ENCODE measurements around the gene LRRC4C.
"Not testable (repeated sequence)": the region's sequence is repeated elsewhere in the genome, so short reads cannot be mapped to it uniquely, and the experiment has no call there.

Gene LRRC4C

DNA sequence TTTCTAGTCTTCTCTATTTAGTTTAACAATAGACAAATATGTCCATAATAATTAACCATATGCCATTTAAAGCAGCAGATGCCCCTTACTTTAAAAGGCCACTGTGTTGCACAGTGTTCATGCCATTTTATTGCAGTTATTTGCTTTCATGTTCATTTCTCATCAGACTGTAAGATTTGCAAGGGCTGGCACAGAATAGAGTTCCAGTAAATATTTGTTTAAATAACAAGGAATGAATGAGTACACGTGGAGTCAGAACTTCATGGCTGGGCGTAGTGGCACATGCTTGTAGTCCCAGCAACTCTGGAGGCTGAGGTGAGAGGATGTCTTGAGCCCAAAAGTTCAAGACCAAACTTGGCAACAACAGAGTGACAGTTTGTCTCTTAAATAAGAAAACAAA lies 1228.6 kb downstream of the LRRC4C start:
- no peak for DNase-seq (ENCODE audit: low read depth)

GRCh38 chr11:40228662-40229061 lies 1230.8 kb downstream of the LRRC4C start:
- DNase-seq (ENCODE audit: low read depth) = no peak

- no peak for DNase-seq (ENCODE audit: low read depth)
These were observed 1231.7 kb downstream of the LRRC4C start for GRCh38 chr11:40227730-40228129.

- DNase-seq (ENCODE audit: low read depth) = no peak
These were observed 1232.8 kb downstream of the LRRC4C start for GRCh38 chr11:40226654-40227053.

DNA sequence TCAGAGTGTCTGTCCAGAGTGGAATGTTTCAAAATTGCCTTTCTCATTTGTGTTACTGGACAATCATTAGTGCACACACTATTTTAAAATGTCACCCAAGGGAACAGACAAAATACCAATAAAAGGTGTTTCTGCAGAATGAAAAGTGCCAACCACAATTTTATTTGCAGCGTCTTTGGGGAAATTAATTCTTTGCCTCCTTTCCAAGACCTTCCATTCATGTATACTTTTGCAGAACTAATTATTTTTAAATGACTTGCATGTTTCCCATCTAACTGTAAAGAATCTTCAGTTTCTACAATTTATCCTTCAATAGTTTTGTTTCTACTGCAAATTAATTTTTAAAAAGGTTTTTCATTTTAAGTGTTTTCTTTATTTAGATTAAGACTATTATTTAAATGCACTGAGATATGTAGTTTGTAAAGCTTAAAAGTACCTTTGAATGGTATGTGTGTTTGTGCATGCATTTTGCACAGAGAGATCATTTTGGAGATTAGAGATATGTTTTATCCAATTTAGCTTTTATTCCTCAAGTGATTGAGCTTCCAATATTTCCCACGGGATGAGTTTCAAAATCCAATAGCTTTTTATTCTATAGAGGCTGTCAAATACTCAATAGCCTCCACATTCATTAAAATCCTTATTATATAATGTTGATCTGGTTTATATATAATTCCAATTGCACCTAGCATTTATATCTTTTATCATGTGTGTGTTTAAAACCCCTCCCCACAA lies 1235.7 kb downstream of the LRRC4C start:
- no peak for DNase-seq (ENCODE audit: low read depth)

DNA sequence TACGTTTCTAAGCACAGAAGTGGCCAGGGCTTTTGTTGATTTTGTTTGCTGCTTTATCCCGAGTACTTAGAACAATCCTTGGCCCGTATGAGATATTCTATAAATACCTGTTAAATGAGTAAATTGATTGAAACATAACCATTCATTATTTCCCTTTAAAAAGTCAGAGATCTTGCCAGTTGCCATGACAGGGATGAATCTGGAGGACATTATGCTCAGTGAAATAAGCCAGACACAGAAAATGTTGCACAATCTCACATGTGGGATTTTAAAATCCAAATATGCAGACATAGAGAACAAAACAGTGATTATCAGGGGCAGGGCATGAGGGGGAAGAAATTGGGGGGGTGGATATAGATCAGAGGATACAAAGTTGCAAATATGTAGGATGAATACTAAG lies 1240.1 kb downstream of the LRRC4C start:
- DNase-seq (ENCODE audit: low read depth) = no peak

DNA sequence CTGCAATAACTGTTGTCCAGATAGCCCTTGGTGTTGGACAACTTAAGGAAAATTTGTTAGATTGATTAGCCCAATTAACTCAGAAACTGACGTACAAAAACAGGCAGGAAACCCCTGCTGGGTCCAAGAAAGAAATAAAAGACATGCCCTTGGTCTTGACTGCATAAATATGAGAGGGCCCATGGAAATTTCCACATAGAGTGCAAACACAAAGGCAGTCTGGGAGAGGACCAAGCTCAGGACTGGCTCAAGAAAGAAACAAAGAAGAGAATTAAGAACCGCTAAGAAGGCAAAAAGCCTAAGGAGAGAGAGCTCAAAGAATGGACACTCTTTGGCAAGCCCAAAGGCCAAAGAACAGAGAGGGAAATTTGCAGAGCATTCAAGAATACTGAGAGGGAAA lies 1243.9 kb downstream of the LRRC4C start:
- DNase-seq (ENCODE audit: low read depth) = no peak

- DNase-seq (ENCODE audit: low read depth) = no peak
These were observed 1252.0 kb downstream of the LRRC4C start for GRCh38 chr11:40207416-40207815.

DNA sequence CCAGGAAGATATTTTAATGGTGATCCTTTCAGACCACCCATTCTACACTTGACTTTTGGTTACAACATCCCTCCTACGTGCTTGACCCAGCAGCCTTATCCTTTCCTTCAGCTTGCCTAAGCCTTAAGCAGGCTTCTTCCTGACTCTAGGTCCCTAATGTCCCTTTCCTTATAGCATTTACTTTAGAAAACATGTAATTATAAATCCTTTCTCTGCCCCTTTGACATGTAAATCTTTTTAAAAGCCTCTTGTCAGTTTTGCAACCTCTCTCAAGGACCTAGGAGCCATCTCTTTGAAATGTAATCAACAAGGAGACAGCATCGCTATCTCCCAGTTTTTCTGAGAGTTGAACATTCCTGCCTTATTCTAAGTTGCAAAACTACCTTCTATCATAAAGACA lies 1255.2 kb downstream of the LRRC4C start:
- no peak for DNase-seq (ENCODE audit: low read depth)

- no peak for DNase-seq (ENCODE audit: low read depth)
These were observed 1255.8 kb downstream of the LRRC4C start for GRCh38 chr11:40203606-40204005.

DNA sequence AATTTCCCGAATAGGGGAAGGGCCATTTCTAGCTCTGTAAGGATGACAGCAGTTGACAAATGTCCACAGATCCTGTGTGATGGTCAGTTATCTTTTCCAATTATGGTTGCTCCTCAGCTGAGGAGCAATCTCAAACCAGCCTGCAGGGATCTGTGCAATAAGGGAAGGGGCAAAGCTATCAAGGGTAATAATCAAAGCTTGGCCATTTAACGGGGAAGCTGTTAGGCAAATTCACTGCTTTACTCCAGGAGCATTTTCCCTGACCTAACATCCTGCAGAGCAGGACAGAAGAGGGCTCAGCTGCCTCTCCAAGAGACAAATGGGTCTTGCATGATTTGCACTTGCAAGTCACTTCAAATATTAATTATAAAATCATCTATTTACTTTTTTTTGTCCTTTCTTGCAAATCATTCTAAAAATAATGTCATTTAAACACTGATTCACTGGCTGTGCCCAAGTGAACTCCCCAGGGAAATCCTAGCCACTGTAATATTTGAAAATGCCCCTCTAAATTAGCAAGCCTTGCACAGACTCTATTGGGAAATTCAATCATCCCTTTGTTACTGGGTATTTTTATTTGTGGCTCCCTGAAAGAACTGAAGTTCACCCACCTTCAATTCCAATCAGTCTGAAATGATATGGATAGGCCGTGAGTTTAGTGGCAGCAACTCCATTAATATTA lies 1256.7 kb downstream of the LRRC4C start:
- no peak for DNase-seq (ENCODE audit: low read depth)

GRCh38 chr11:40192590-40192989 lies 1266.9 kb downstream of the LRRC4C start:
- not testable (repeated sequence) for DNase-seq (ENCODE audit: low read depth)

DNA sequence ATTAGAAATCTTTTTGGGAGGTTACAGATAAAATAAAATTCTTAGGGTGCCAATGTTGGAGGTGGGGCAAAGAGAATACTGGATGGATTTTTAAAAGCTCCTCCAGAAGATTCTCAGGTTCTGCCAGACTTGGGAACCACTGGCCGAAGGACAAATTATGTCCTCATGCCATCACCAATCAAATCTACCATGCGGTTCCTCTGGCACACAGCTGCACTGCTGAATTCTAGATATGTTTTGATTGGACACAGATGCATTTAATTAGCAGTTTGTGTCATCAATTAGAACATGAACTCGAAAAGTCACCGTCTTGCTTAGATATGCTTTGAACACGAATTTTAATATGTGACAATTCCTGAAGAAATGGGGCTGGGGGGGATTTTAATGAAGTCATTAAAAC lies 1269.2 kb downstream of the LRRC4C start:
- DNase-seq (ENCODE audit: low read depth) = no peak

DNA sequence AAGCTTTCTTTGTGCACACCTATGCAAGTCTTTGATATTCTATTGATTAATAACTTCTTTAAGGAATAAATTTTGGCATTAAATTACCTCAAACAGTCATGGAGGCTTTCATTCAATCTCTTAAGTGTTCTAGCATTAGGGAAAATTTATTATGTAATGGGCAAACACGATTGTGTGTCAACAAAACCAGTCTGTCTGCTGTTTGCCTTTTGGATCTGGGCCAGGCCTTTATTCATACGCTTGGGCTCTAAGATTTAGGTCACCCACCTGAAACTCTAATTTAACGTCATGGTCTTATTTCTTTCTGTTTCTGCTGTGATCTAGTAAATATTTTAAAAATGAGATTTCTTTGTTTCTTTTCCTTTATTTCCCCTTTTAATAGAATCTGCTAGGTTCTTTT lies 1270.6 kb downstream of the LRRC4C start:
- DNase-seq (ENCODE audit: low read depth) = no peak

- no peak for DNase-seq (ENCODE audit: low read depth)
These were observed 1272.2 kb downstream of the LRRC4C start for GRCh38 chr11:40187295-40187694.

- no peak for DNase-seq (ENCODE audit: low read depth)
These were observed 1272.8 kb downstream of the LRRC4C start for GRCh38 chr11:40186437-40187263.

DNA sequence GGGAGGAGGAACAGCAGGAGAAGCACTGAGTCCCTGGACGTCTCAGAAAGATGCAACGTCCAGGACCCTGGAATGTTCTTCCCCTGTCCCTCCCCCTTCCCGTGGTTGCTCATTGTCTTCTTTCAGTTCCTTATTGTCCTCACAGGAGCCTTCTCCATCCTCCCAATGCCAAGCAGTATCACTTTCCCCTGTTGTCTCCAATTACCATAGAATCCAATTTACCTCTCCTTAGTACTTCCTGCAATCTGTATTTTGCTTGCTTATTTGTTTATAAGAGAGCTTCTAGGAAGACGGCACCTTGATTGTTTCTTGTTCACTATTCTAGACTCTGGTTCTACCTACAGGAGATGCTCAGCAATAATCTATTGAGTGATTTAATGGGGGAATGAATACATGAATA lies 1273.7 kb downstream of the LRRC4C start:
- DNase-seq (ENCODE audit: low read depth) = no peak

DNA sequence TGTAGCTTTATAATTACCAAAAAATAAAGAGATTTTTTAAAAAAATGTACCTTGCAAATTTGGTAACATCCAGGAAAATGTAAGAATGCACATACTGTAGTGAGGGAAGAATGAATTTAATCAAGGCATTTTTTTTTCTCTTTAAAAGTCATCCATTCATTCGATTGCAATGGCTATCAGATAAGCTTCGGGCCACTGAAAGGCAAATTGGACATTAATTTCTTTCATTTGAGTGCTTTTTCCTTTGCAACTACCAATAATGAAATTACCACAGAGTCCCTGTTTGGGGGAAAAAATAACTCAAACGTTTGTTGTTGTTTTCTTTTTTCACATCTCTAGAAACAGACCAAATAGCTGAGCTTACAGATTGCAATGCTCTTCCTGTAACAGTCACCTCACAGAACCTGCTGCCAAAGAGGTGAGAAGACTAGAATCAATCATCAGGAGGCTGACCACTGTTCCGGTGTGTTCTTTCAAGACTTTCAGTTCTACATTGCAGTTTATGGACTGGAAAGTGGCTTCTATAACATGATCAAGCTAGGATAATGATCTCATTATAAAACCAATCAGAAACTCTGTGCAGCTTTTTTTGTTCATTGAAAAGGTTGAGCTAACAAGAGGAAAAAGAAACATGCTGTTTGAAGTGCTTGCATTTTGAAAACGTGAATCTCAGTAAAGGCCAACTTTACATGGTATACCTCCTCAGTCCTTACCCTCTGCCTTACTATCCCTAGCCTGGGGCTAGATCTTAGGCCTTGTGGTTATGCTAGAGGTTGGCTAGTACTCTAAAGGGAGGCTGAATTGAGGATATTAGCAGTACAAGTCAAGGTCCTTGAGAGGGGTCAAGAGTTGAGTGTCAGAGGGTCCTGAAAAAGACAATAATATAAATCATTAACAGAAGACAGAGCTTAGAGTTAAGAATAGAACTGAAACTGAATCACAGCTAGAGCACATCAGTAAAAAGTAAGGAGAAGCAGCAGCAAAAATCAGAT lies 1276.1 kb downstream of the LRRC4C start:
- no peak for DNase-seq (ENCODE audit: low read depth)

DNA sequence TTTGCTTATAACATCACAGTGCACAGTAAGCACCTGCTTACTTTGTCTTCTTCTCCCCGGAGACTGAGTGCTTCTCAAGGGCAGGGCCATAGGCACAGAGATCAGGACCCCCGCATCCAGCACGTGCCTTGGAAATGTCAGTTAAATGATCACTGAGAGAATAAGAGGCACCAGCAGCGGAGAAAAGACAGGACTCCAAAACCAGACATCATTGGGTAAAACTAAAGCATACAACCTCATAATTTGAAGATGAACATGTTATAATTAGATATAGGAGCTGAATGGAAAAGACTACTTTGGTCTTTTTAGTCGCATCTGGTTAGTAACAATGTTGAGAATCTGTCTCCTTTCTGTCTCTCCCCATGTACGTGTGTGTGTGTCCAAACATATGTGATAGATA lies 1279.9 kb downstream of the LRRC4C start:
- no peak for DNase-seq (ENCODE audit: low read depth)

DNA sequence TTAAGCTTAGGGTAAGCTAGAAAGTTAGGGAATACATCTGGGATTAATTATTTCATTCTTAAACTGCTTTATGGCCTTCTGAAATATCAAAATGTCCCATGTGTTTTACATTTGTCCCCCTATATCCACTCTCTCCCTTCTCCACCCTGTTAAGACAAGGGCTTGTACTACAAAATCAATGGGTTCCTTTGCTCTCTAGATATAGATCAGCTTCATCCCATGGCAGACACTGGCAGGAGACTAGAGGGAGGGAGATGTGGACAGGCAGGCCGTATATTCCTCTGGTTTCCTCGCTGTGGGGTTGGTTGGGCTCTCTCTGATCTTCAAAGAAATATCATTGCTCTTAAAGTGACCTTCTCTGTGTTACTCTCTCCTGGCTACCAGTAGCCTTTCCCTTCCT lies 1281.0 kb downstream of the LRRC4C start:
- DNase-seq (ENCODE audit: low read depth) = no peak

- no peak for DNase-seq (ENCODE audit: low read depth)
These were observed 1283.5 kb downstream of the LRRC4C start for GRCh38 chr11:40175980-40176379.

DNA sequence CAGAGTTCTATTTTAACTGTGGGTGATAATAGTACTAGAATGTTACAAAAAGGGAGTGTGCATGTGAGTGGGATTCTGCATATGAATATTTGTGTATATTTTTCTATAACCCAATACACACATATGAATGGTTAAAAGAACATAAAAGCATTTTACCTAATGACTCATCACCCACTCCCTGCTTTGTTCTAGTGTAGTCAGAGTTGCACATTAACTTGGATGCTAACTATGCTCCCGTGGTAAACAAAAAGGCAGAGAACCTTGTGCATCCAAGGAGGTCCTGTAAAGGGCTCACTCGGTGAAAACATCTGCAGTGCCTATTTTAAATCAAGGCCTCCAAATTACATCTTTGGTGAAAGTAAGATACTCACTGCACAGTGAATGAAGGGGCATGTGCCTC lies 1289.4 kb downstream of the LRRC4C start:
- DNase-seq (ENCODE audit: low read depth) = no peak
